HEK293T (cell line): ENCODE measurements around the gene FHOD3.

Experiments
- CTBP1 ChIP-seq: fragments of 450-650 bp; IDR thresholded peaks from 2 replicates; pipeline ENCODE4 v1.6.1; 2016; ENCODE audit warnings: borderline replicate concordance
- HDGF ChIP-seq: fragments of 450-650 bp; IDR thresholded peaks from 2 replicates; pipeline ENCODE4 v1.6.1; 2017; ENCODE audit warnings: antibody characterized with exemption, borderline replicate concordance
- L3MBTL2 ChIP-seq: fragments of 450-650 bp; conservative IDR thresholded peaks from 2 replicates; pipeline ENCODE4 v1.6.1; 2016; ENCODE audit warnings: mild to moderate bottlenecking
- SP1 ChIP-seq: fragments of 450-650 bp; IDR thresholded peaks from 2 replicates; pipeline ENCODE4 v1.6.1; 2017
- TARDBP ChIP-seq: fragments of 450-650 bp; IDR thresholded peaks from 2 replicates; pipeline ENCODE4 v1.6.1; 2016
- ZNF384 ChIP-seq: fragments of 450-650 bp; IDR thresholded peaks from 2 replicates; pipeline ENCODE4 v1.6.1; 2016

GRCh38 chr18:36446059-36446458 lies 148.5 kb downstream of the FHOD3 start:
- no peak for TF ChIP-seq TARDBP
- no peak for TF ChIP-seq CTBP1
- TF ChIP-seq ZNF384: no peak
- TF ChIP-seq L3MBTL2: no peak
- TF ChIP-seq HDGF: no peak
- TF ChIP-seq SP1: no peak
